ENCODE results near the gene LMX1A. TPM values are rescaled to one million over a fixed set of nuclear protein-coding genes. Genes with fewer than 3 reads are reported as not detected.

Gene LMX1A
- polyA plus RNA-seq, result not detected in 2 replicates

DNA sequence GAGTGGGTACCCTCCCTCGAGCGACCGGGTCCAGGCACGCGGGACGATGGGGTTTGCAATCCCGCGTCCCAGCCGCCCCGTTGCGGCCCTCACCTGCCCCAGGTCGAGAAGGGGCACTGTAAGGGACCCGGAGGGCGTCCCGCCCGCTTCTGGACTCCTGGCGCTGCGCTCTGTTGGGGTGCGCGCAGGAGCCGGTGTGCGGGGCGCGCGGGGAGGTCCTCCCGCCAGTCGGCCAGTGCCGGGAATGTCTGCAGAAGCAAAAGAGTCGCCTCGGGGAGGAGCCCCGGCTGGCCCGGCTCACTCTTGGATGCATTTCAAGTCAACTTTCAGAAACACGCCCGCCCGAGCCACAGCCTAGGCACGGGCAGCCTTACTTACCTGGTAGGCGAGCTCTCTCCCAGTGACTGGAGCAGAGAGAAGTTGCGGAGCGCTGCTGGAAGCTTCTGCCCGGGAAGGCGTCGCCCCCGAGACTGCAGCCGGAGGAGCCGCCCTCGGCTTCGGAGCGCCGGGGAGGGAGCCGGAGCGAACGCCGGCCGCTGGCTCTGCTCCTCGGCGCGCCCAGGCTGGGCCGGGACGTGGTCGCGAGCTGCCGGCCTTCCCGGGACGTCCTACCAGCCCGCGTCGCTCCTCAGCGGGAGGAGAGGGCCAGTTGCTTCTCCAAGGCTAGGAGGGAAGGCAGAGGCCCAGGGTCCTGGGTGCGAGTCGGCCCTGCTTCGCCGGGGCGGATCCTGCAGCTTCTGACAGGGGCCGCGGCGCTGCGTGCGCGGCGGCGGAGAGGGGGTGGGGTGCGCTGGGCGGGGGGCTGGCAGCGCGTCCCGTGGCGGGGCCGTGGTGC lies at the start of gene LMX1A:
Gene LMX1A, minus strand, starts transcription at position 739 of the 835 bp plus-strand sequence. CDS start 1,156 bp downstream, outside the sequence.

Other genes with a start within 250 kb of the LMX1A start
- not detected in 2 replicates for gene RXRG, start 88.4 kb upstream of the LMX1A start, polyA plus RNA-seq
- not detected in 2 replicates for gene LRRC52, start 187.3 kb upstream of the LMX1A start, polyA plus RNA-seq

Data from Purkinje cell (primary cell).